ENCODE measurements around the gene ZNF81.
"Not testable (repeated sequence)": the region's sequence is repeated elsewhere in the genome, so short reads cannot be mapped to it uniquely, and the experiment has no call there.

The ZNF81 gene

DNA sequence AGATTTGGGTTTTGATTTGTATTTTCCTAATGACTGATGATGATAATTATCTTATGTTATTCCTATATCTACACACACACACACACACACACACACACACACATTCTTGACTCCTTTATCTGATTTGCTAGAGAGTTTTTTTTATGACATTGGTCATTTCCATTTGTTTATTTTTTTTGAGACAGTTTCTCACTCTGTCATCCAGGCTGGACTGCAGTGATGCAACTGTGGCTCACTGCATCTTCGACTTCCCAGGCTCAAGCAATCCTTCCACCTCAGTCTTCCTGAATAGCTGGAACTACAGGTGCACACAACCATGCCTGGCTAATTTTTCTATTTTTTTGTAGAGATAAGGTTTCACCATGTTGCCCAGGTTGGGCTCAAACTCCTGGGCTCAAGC is 6.7 kb downstream of the ZNF81 start:
- H3K4me3 ChIP-seq (ENCODE audit: low read depth, low read length): no peak overlapping the region

DNA sequence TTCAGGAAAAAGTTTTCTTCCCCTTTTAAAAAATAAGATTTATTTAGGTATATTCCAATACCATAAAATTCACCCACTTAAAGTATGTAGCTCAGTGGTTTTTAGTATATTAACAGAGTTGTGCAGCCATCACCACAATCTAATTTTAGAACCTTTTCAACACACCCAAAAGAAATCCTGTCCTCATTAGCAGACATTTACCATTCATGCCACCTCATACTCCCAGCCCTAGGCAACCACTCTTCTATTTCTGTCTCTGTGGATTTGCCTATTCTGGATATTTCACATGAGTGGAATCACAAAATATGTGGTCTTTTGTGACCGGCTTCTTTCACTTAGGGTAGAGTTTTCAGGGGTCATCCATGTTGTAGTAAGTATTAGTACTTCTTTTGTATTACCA is 7.4 kb downstream of the ZNF81 start:
- no peak overlapping the region for H3K4me3 ChIP-seq (ENCODE audit: low read depth, low read length)

DNA sequence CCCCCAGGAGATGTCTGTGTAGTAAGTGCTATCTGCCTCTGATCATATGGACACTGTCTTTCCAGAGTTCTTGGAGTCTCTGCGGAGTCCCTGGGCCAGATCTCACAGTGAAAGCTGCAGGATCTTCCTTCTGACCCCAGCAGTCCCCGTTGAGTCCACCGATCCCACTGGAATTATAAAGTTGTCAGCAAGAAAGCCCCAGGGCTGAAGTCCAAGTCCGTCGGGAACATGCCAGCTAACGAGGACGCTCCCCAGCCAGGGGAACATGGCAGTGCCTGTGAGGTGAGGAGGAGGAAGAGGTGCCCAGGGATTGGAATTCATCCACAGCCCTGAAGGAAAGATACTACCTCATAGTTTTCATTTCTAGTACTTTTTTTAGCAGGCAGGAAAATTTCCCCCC is 9.3 kb downstream of the ZNF81 start:
- no peak overlapping the region for H3K4me3 ChIP-seq (ENCODE audit: low read depth, low read length)

DNA sequence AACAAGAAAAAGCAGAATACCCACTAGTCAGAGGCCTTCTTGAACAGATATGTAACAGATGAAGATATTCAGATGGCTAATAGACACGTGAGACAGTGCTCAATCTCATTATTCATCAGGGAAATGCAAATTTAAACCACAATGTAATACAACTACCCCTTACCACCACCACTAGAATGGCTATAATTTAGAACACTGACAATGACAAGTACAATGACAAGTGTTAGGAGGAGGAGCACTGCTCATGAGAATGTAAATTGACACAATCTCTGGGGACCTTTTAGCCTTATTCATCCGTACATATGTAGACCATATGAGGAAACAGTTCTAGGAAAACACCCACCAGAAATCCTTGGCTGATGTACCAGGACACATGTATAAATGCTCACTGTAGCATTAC is 13.1 kb downstream of the ZNF81 start:
- H3K4me3 ChIP-seq (ENCODE audit: low read depth, low read length): no peak overlapping the region

DNA sequence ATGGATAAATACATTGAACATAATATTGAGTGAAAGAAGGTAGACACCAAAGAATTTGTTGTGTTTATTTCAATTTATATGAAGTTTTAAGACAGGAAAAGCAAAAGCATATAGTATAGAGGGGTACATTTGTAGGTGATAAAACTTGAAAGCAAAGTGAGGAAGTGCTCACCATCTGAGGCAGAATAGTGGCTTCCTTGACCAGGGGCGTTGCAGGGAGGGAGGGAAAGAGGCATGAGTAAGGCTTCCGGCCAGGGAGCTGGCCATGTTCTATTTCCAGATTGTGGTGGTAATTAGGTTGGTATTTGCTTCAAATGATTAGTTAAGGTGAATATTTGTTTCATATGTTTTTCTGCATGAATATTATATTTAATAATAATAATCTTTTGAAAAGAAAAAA is 13.7 kb downstream of the ZNF81 start:
- not testable (repeated sequence) for H3K4me3 ChIP-seq (ENCODE audit: low read depth, low read length)

DNA sequence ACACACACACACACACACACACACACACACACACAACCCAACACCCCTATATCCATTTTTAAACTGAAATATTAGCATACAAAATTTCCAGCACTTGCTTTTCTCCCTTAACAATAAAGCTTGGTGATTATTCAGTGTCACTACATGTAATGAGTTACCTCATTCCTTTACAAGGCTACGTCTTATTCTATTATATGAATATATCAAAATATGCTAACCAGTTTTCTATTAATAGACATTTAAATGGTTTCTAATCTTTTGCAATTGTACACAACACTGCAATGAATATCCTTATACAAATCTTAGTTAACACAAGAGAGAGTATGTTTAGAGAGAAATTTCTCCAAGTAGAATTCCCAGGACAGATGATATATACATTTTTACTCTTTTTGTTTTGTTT is 14.2 kb downstream of the ZNF81 start:
- H3K4me3 ChIP-seq (ENCODE audit: low read depth, low read length): no peak overlapping the region

DNA sequence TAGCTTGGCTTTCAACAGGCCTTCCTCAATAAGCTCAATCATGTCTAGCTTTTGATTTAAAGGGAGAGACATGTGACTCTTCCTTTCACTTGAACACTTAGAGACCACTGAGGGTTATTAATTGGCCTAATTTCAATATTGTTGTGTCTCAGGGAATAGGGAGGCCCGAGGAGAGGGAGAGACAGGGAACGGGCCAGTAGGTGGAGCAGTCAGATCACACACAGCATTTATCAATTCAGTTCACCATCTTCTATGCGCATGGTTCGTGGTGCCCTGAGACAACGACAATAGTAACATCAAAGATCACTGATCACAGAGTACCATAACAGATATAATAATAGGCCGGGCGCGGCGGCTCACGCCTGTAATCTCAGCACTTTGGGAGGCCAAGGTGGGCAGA is 17.8 kb downstream of the ZNF81 start:
- H3K4me3 ChIP-seq (ENCODE audit: low read depth, low read length): no peak overlapping the region

DNA sequence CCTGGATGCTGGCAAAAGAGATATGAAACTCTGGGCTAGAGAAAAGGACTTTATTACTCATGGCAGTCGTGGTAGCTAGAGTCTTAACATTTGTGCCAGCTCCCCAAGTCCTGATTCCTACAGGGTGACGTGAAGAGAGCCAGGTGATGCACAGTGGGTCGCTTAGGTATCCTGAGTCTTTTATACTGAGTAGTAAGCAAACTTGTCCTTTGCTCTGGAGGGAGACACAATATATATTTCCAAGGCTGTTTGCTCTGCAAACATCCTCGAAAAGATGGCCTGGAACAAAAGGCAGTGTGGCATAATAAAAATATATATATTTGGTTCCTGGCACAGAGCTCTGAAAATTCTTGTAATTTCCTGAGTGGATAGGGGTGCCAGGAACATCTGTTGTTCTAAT is 23.0 kb downstream of the ZNF81 start:
- no peak overlapping the region for H3K4me3 ChIP-seq (ENCODE audit: low read depth, low read length)

DNA sequence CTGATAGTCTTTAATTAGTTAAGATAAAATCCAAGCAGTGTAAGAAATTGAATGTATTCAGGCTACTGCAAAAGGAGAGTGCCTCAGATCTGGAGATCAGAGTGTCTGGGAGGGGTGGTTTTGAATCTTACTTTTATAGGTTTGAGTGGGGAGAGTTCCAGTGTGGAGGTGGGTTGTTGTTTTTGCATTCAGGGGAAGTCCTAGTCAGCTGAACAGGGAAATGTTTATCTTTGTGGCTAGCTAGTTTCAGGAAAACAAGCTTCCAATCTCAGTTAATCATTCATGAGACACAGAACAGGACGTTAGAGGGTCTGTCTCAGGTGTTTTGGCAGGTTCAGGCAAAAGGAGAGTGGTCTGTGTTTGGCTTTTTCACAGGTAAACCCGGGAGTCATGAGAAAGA is 26.0 kb downstream of the ZNF81 start:
- H3K4me3 ChIP-seq (ENCODE audit: low read depth, low read length): no peak overlapping the region

DNA sequence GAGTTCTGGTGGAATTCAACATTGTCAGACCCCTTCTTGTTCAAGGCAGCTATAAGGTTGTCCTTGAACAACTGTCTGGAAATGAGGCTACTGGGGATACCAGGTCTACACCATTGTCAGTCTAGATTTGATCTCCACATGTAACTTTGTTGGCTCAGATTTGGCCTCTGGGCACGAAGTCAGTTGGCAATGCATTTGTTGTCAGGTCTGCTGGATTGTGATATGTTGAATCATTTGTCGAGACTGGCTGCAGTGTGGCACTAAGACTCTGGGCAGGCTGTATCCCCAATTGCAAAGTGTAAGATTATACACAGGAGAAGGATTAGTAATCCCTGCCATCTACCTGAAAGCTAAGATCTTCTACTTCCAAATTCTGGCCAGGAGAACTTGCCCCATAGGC is 26.5 kb downstream of the ZNF81 start:
- H3K4me3 ChIP-seq (ENCODE audit: low read depth, low read length): no peak overlapping the region

DNA sequence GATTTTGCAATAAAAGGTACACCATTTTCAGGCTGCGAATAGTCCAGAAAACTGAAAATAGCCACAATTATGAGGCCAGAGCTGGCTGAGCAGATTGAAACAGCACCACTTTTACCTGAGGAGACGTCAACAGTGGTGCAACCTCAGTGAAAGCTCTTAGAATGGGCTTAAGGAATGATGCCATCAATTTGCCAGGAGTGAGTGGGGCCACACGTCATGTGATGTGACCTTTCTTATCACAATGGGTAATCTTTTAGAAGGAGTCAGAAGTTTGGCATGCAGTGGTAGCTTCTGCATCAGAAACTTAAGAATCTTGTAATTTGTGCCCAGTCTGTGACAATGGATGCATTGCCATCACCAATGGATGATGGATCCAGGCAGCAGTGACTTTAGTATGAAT is 27.6 kb downstream of the ZNF81 start:
- H3K4me3 ChIP-seq (ENCODE audit: low read depth, low read length): no peak overlapping the region

DNA sequence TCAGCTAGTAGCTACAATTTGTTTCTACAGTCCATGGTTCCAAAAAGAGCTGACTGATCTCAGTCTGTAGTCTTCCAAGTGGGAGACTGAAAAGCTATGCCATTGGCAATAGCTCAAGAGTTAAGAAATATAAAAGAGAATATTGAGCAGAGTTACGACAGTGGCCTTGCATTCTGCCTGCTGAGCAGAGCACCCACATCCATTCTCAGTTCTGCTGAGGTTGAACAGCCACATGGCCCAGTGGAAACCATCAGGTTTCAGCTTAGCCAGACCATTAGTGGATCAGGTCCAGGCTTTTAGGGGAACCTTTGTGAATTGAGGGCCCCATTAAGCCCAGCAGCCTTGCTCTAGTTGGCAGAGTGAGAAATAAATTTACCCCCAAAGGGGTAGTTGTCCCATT is 28.1 kb downstream of the ZNF81 start:
- H3K4me3 ChIP-seq (ENCODE audit: low read depth, low read length): no peak overlapping the region

DNA sequence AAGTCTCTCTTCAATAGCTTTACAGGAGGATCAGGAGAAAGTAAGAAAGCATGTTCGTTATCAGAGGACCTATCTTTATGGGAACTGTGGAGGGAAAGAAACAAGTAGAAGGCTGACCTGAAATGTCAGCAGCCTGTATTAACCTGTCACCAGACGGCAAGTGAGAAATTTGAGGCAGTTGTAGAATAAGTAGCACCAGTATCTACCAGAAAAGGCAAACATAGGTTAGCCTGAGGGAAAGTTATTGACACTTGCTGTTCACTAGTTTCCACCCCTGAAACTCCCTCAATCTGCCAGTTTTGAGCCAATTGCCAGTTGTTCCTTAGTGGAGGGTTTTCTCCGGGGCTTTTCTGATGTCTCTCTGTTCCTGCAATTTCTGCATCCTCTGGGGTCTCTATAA is 36.4 kb downstream of the ZNF81 start:
- H3K4me3 ChIP-seq (ENCODE audit: low read depth, low read length): no peak overlapping the region

DNA sequence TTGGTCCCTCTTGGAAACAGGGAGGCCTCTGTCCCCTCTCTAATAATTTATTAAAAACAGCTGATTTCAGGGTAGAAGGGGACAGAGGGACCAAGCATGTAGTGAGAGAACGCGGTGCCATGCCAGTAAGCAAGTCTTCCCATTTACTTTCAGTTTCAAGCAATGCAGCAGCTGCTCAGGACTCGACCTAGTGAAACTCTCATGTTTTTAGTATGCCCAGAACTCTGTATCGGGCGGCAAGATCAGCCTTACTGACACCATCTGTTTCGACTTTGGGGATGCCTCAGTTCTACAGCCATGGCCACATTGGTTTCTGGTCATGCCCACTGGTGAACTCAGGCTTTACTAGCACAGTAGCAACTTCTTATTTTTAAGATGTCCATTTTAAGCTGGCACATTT is 40.6 kb downstream of the ZNF81 start:
- no peak overlapping the region for H3K4me3 ChIP-seq (ENCODE audit: low read depth, low read length)

DNA sequence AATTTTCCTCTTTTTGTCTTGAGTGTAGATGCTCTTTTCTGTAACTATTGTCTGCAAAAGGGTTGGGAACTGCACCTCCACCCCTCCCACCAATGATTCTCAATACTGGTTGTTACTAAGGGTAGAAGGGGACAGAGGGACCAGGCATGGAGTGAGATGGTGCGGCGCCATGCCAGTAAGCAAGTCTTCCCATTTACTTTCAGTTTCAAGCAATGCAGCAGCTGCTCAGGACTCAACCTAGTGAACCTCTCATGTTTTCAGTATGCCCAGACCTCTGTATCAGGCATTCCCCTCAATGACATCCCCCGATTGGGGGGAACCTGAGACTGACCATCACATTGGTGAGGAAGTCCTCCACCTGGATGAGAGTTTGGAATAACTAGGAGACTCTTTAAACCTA is 41.5 kb downstream of the ZNF81 start:
- H3K4me3 ChIP-seq (ENCODE audit: low read depth, low read length): no peak overlapping the region

DNA sequence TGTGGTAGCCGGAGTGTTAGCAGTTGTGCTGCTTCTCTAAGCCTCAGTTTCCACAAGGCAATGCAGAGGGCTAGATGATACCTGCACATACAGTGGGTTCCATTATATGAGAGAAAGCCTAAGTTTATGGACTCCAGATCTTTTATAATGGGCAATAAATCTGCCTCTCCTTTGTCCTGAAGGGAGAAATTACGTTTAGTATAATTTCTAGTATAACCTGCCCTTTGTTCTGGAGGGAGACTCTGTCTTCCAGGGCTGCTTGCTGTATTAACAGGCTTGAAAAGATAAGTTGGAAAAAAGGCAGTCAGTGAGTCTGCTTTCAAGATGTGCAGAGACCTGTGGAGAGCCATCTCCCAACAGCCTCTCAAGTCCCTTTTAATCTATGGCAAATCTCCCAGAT is 42.8 kb downstream of the ZNF81 start:
- H3K4me3 ChIP-seq (ENCODE audit: low read depth, low read length): no peak overlapping the region

DNA sequence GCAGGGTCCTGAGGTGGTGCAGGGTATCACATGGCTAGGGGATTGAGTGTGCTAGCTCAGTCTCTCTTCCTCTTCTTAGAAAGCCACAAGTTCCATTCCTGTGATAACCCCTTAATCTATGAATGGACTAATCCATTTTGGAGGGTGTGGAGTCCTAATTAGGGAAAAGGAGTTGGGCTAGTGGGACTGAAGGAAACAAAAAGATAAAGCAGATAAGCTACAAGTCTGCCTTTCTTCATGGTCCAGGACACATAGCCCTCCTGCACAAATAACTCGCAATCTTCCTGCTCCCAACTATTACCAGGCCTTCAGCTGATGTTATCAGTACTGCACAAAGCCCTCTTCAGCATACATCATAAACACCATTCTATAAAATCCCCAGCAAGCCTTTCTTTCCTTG is 44.2 kb downstream of the ZNF81 start:
- H3K4me3 ChIP-seq (ENCODE audit: low read depth, low read length): no peak overlapping the region

DNA sequence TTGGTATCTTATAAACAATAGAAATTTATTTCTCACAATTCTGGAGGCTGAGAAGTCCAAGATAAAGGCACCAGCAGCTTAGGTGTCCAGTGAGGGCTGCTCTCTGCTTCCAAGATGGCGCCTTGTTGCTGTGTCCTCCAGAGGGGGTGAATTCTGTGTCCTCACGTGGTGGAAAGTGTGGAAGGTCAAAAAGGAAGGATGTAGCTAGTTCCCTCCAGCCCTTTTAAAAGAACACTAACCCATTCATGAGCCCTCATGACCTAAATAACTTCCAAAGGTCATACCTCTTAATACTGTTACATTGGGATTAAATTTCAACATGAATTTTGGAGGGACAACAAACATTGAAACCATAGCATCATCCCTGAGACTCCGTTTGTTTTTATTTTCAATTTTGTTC is 48.8 kb downstream of the ZNF81 start:
- no peak overlapping the region for H3K4me3 ChIP-seq (ENCODE audit: low read depth, low read length)

DNA sequence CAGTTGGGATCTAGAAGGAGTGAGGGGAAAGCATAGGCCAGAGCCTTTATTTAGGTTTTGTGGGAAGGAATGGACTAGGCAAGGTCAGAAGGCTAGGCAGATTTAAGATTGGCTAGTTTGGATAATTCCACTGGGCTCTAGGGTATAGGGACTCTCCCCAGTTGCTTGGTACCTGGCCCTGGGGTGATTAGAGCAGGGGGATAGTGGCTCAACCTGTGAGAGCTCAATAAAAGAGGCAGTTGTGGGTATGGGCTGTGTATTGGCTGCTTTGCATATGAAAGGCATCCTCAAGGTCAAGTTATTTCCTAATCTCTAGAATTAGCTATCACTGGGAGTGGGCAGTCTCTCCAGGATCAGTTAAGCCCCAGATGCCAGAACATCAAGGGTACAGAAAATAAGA is 61.3 kb downstream of the ZNF81 start:
- no peak overlapping the region for H3K4me3 ChIP-seq (ENCODE audit: low read depth, low read length)

DNA sequence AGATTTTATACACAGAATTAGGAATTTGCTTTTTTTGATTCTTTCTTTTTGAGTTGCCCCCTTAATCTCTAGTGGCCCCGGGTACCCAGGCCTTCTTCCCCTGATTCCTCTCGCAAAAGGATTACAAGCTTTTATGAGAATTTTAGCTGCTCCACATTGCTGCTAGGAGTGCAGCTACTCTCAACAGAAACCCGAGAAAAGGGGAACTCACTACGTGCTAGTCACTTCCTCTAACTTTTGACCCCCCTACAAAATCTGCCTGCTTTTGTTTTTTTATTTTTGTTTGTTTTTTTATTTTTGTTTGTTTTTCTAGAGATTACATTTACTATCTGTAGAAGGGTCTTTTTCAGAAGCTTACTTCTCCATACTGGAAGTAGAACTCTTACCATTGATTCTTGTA is 64.1 kb downstream of the ZNF81 start:
- no peak overlapping the region for H3K4me3 ChIP-seq (ENCODE audit: low read depth, low read length)

DNA sequence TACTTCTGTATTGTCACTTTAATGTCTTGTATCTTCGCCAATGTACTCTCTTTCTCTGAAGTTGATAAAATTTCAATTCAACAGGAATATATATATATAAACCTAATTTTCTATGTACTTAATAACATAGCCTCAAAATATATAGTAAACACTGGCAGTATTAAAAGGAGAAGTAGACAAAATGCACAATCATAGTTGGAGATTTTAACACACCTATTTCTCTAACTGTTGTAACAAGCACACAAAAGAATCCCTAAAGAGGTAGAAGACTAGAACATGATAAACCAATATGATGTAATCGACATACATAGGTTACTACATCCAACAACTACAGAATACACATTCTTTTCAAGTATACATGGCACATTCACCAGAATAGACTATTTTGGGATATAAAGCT is 65.5 kb downstream of the ZNF81 start:
- no peak overlapping the region for H3K4me3 ChIP-seq (ENCODE audit: low read depth, low read length)

DNA sequence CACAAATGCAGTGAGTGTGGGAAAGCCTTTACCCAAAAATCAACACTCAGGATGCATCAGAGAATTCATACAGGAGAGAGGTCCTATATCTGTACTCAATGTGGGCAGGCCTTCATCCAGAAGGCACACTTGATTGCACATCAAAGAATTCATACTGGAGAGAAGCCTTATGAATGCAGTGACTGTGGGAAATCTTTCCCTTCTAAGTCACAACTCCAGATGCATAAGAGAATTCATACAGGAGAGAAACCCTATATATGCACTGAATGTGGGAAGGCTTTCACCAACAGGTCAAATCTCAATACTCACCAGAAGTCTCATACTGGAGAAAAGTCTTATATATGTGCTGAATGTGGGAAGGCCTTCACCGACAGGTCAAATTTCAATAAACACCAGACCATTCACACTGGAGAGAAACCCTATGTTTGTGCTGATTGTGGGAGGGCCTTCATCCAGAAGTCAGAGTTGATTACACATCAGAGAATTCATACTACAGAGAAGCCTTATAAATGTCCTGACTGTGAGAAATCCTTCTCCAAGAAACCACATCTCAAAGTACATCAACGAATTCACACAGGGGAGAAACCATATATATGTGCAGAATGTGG is 79.3 kb downstream of the ZNF81 start:
- no peak overlapping the region for H3K4me3 ChIP-seq (ENCODE audit: low read depth, low read length)

DNA sequence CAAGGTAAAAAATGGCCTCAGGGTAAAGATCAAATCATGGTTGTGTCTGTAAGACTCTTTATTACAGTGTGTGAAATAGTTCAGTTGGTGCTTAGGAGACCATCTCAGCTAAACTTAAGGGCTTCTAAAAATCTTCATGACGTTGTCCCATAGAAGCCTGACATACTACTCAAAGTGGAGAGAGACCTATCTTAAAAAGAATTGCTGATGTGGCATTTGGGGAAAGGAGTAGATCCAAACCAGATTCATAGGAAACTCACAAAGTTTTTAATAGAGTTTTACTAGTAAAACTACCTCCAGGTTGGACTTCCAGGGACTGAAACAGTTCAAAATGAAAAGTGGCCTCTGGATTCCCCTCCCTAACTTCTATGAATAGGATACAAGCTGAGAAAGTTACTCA is 81.6 kb downstream of the ZNF81 start:
- H3K4me3 ChIP-seq (ENCODE audit: low read depth, low read length): no peak overlapping the region

DNA sequence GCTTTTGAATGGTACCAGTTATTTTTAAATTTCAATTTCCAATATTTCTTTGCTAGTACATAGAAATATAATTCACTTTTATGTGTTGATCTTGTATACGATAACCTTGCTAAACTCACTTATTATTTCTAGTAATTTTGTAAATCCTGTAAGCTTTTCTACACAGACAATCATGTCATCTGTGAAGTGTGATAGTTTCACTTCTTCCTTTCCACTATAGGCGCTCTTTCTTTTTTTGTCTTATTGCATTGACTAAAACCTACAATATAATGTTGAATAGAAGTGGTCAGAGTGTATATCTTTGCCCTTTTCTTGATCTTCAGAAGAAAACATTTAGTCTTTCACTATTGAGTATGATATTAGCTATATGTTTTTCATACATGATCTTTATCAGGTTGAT is 90.5 kb downstream of the ZNF81 start:
- no peak overlapping the region for H3K4me3 ChIP-seq (ENCODE audit: low read depth, low read length)

Data from iPS-11a (cell line).